WERI-Rb-1 (cell line): ENCODE measurements around the gene NINJ2.
A peak's percentile ranks its signal among the peaks of the same experiment; 100 is the strongest.

Source experiments
- DNase-seq: peaks from one replicate; pipeline ENCODE4 v3.0.0-alpha.2; 2020
- H3K27ac ChIP-seq: fragments of 250-450 bp; sonication (Bioruptor Pico); 2 replicates; pipeline ENCODE4 v1.5.1; 2020; ENCODE audit warnings: mild to moderate bottlenecking, moderate library complexity
- H3K27me3 ChIP-seq: fragments of 250-450 bp; sonication (Bioruptor Pico); 2 replicates; pipeline ENCODE4 v1.5.1; 2021; ENCODE audit warnings: mild to moderate bottlenecking, low read depth, moderate library complexity; ENCODE audit not compliant: insufficient read depth, severe bottlenecking
- H3K36me3 ChIP-seq: fragments of 250-450 bp; sonication (Bioruptor Pico); 2 replicates; pipeline ENCODE4 v1.5.1; 2020; ENCODE audit warnings: mild to moderate bottlenecking, moderate library complexity
- H3K4me3 ChIP-seq: 2 replicates; pipeline ENCODE4 v1.5.1; 2011; ENCODE audit warnings: low read depth, mild to moderate bottlenecking, control low read depth, low read length
- H3K9me3 ChIP-seq: fragments of 250-450 bp; sonication (Bioruptor Pico); 2 replicates; pipeline ENCODE4 v1.5.1; 2021; ENCODE audit warnings: mild to moderate bottlenecking, moderate library complexity; ENCODE audit not compliant: severe bottlenecking
- TF ChIP-seq, protein P1 (sequence below): IDR thresholded peaks from 2 replicates; pipeline ENCODE4 v1.5.1; 2011; ENCODE audit warnings: low read depth, mild to moderate bottlenecking, control low read depth, inconsistent platforms, low read length

The NINJ2 gene

DNA sequence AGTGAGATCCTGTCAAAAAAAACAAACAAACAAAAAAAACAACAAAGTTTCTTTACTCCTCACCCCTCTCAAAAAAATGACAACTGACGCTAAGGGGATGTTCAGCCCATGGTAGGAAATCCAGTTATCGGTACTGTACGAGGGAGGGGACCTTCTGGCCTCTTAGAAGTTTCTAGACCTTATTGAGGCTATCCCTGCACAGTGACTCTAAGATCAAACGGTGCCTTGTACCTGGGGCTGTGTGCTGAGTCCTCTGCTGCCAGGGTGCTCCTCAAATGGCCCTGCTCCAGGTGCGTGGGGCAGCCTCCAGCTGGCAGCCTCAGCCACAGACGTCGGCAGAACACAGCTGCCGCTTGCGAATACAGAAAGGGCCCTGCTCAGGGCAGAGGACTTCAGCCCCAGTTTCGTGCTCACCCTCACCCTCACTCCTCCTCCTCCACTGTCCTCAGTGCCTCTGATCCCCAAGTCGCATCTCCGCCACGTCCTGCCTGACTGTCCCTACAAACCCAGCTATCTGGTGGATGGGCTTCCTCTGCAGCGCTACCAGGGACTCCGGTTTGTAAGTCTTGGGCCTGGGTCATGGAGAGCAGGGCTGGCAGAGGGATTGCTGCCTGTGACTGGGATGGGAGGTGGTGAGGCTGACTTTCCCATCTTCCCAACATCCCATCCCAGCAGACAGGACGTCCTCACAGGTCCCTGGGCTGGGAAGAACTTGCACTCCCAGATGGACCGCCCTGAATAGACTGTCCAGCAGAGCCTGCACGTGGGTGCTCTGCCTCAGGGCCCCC is 112.6 kb downstream of the NINJ2 start:
- no peak for DNase-seq
- H3K27ac ChIP-seq = no peak overlapping the region
- H3K9me3 ChIP-seq = no peaks in the 10 kb centered on the region
- TF ChIP-seq, protein P1, sequence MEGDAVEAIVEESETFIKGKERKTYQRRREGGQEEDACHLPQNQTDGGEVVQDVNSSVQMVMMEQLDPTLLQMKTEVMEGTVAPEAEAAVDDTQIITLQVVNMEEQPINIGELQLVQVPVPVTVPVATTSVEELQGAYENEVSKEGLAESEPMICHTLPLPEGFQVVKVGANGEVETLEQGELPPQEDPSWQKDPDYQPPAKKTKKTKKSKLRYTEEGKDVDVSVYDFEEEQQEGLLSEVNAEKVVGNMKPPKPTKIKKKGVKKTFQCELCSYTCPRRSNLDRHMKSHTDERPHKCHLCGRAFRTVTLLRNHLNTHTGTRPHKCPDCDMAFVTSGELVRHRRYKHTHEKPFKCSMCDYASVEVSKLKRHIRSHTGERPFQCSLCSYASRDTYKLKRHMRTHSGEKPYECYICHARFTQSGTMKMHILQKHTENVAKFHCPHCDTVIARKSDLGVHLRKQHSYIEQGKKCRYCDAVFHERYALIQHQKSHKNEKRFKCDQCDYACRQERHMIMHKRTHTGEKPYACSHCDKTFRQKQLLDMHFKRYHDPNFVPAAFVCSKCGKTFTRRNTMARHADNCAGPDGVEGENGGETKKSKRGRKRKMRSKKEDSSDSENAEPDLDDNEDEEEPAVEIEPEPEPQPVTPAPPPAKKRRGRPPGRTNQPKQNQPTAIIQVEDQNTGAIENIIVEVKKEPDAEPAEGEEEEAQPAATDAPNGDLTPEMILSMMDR = no peak
- H3K36me3 ChIP-seq = no peaks in the 10 kb centered on the region; the same call in 1 of the 2 replicates
- H3K27me3 ChIP-seq = no peaks in the 10 kb centered on the region
- H3K4me3 ChIP-seq = no peak overlapping the region

DNA sequence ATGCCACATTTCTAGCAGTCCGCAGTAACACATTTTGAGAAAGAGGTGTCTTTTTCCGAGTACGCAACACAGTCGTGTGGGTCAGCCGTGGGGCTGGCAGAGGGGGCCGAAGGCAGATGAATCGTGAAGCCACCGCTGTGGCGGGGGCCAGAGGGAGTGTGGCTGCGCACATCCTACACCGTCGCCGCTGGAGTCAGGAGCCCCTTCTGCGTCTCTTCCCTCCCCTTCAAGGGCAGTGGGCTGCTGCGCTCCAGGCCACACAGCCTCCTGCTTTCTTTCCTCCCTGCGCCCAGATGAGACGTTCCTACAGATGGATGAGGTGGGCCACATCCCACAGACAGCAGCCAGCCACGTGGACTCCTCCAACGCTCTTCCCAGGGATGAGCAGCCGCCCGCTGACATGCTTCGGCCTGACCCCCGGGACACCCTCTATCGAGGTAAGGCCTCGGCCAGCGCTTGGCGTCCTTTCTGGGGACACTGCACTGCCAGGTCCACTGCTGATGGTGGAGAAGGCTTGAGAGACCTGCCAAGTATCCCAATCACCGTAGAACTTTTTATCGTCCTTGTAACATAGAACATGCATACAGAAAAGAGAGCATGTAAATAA is 113.7 kb downstream of the NINJ2 start:
- H3K27ac ChIP-seq = no peak overlapping the region
- TF ChIP-seq, protein P1 = no peak
- no peak for DNase-seq

DNA sequence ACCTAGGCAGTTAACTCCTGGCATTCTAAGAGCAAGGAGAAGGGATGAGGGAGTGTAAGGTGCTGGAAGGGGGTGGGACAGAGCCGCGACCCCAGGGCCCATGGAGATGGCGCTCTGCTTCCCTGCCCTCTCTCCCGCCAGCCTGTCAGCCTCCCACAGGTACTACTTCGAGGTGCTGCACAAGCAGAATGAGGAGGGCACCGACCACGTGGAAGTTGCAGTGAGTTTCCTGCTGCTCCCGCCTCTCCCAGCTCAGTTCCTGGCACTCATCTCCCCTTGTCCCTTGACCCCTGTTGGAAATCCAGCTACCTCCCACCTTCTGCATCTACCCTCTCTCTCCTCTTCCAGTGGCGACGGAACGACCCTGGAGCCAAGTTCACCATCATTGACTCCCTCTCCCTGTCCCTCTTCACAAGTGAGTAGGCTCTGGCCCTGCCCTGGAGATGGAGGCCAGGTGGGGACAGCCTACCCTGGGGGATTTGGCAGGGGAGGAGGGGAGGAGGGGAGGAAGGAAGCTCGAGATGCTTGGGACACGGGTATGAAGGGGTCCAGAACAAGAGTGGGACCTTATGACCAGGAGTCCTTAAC is 115.3 kb downstream of the NINJ2 start:
- Histone ChIP-seq H3K9me3 (no peaks in the 10 kb centered on the region), H3K4me3 (no peak overlapping the region), H3K27me3 (no peaks in the 10 kb centered on the region), H3K36me3 (no peaks in the 10 kb centered on the region; the same call in 1 of the 2 replicates), H3K27ac (no peak overlapping the region)
- no peak for DNase-seq
- TF ChIP-seq, protein P1 = no peak

More for the DNA sequence above, 113.7 kb downstream of the NINJ2 start:
- H3K9me3 ChIP-seq = no peaks in the 10 kb centered on the region
- no peaks in the 10 kb centered on the region for H3K27me3 ChIP-seq
- no peak overlapping the region for H3K4me3 ChIP-seq
- no peaks in the 10 kb centered on the region; the same call in 1 of the 2 replicates for H3K36me3 ChIP-seq

DNA sequence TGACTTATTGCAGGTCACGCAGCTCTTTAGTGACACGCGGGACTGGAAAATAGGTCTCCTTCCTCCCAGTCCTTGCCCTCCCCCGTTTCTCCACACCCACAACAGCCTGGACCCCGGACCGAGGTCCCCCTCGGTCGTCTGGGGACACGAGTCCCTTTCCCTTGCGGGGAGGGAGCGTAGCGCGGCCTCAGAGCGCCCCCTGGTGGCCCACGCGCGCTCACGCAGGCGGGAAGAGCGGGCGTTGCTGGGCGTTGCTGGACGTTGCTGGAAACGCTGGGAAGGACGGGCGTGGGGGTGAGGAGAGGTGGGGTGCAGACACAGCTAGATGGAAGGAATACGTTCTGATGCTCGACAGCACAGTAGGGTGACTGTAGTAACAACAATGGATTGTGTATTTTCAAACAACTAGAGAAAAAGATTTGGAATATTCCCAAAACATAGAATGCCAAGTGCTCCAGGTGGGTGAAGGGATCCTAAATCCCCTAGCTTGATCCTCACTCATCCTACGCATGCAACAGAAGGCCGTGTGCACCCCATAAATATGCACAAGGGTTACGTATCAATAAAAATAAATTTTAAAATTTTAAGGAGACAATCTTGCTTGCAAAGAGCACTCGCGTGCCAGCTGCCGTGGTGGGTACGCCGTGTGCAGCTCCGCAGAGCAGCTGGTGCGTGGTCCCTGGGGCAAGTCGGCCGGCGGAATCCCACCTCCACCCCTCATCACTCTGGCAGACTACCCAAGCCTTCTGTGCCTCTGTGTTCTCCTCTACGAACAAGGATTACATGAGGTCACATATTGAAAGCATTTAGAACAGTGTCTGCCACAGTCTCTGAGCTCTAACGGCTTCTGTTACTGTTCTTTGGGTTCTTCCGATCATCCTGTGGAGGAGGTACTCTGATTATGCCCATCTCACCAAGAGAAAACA is 116.1 kb downstream of the NINJ2 start:
- no peaks in the 10 kb centered on the region; the same call in 1 of the 2 replicates for H3K36me3 ChIP-seq
- peak; percentile 73 for DNase-seq
- no peaks in the 10 kb centered on the region for H3K27me3 ChIP-seq
- no peaks in the 10 kb centered on the region for H3K9me3 ChIP-seq
- TF ChIP-seq, protein P1 = peak; percentile 95
- H3K4me3 ChIP-seq = no peak overlapping the region
- H3K27ac ChIP-seq = no peak overlapping the region

DNA sequence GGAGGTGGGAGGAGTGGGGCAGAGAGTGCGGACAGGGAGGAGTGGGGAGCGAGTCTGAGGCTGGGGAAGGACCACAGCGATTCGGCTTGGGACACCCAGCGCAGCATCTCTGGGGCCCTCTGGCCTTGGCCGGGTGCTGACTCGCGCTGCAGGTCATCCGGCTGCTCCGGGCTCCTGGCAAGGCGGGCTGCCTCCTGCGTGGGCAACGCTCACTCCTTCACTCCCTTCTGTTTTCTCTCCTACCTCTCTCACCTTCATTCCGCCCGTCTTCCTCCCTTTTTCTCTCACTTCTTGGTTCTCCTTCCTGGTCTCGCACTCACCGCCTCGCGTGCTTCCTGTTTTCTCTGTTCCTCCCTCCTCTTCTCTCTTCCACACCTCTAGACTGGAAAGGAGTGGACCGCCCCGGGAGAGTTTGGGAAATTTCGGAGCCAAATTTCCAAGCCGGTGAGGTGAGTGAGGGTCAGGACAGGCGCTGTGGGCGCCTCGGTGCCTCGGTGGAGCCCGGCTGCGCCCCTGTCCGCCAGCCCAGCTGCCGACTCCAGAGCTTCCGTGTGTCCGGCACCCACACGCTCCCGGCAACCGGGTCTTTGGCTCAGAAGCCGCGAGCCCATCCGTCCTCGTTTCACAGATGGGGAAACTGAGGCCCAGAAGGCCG is 116.9 kb downstream of the NINJ2 start:
- H3K27ac ChIP-seq = no peak overlapping the region
- H3K4me3 ChIP-seq = no peak overlapping the region
- no peak for DNase-seq
- TF ChIP-seq, protein P1 = no peak
- H3K36me3 ChIP-seq = no peaks in the 10 kb centered on the region; the same call in 1 of the 2 replicates
- H3K9me3 ChIP-seq = no peaks in the 10 kb centered on the region
- no peaks in the 10 kb centered on the region for H3K27me3 ChIP-seq
